ENCODE data around the gene SNTG2.
"Not testable (repeated sequence)": the region's sequence is repeated elsewhere in the genome, so short reads cannot be mapped to it uniquely, and the experiment has no call there.

SNTG2 gene

DNA sequence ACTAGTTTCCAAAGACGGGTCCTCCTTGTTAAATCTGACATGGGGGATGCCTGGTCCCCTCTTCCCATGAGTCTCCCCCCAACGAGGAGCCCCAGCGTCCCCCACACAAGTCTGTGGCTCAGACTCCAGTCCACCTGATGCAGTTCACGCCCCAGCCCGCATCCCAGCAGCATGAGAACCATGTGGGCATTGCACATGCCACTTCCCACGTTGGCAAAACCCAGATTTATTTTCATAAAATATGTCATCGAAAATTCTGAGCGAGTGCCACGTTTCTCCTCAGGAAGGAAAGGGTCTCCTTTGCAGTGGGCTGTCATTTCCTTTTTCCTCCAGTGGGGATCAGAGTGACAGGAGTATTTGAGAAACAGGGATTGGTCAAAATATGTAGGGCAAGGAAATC is 417.0 kb downstream of the SNTG2 start:
- no peak for FAIRE-seq
- no peak for DNase-seq (ENCODE audit: low spot score)

DNA sequence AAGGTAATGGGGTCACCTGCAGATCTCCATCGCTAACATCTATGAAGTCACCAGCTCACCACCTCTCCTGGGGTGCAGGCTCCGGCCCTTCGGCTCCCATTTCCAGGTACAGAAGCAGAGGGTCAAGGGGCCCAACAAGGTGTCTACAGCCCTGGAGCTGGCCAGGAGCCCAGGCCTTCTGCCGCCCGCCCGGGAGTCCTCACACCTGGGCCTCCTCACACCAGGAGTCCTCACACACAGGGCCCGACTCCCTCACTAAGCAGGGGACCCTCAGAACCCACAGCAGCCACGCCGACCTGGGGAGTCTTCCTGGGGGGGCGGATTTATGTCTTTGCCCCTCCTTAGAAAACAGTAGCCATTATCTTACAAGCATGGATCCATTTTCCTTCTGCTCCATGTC is 419.3 kb downstream of the SNTG2 start:
- DNase-seq (ENCODE audit: low spot score) (no peak), FAIRE-seq (no peak)

- DNase-seq (ENCODE audit: low spot score) (no peak), FAIRE-seq (no peak)
Observed at GRCh38 chr2:1370461-1370860, 419.8 kb downstream of the SNTG2 start.

- FAIRE-seq (no peak), DNase-seq (ENCODE audit: low spot score) (no peak)
Observed at GRCh38 chr2:1371082-1371481, 420.4 kb downstream of the SNTG2 start.

GRCh38 chr2:1373830-1374229 is 423.2 kb downstream of the SNTG2 start:
- FAIRE-seq (no peak), DNase-seq (ENCODE audit: low spot score) (no peak)

DNA sequence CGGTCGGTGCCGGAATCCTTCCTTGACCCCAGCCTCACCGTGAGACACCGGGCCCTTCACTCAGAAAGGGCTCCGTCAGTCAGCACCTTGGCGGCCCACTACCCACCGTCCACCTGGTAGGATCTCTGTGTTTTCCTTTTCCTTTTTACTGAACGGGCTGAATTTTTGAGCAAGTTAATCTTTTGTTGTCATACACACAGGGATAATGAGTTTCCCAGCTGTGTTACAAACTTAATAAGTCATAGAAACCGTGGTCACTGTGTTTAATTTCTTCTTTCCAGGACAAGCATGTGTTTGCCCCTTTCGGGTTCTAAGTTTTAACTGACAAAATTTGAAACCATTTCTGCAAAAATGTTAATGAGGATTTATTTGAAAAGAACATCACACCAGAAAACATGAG is 423.6 kb downstream of the SNTG2 start:
- no peak for FAIRE-seq

GRCh38 chr2:1375794-1376193 is 425.1 kb downstream of the SNTG2 start:
- no peak for DNase-seq (ENCODE audit: low spot score)
- FAIRE-seq = no peak

More for the DNA sequence above, 423.6 kb downstream of the SNTG2 start:
- no peak for DNase-seq (ENCODE audit: low spot score)

DNA sequence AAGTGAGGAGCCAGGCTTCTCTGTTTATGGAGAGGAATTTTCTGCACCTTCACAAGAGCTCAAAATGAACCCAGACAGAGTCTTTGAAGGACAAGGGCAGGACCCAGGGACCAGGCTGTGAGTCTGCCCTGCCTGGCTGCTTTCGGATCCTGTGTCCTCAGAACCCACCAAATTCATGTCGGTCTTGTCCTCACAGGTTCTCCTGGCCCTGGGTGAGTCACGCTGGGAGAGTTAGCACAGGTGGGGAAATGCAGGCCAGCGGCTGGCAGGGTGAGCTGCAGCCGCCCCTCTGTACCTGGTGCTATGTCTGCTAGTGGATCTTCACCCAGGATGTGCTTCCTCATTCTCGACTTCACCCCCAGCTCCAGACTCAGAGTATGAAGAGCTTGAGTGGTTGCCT is 426.8 kb downstream of the SNTG2 start:
- no peak for FAIRE-seq

DNA sequence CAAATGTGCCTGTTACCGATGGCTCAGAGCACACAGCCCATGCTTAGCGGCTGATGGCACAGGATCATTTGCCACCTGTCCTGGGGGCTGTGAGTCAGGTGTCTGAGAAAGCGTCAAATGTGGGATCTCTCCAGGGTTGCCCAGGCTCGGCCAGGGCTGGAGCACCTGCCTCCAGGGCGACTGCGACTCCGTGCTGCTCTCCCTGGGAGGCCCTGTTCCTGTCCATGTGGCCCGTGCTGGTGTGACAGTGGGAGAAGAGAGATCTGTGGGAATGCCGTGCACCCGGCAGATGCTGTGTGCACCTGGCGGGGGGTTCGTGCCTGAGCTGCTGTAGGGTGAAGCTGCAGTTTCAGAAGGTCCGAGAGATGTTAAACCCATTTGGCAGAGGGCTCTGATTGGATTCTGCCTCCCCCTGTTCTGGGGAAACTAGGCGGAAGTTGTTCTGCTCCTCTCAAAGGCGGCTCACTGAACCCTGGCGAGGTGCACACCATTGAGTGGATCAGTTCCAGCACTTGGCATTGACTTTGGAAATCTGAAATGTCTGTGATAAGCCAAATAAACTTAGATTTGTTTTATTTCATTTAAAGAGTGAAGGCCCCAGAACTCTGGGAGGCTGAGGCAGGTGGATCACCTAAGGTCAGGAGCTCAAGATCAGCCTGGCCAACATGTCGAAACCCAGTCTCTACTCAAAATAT is 428.0 kb downstream of the SNTG2 start:
- no peak for FAIRE-seq
- no peak for DNase-seq (ENCODE audit: low spot score)

More for the DNA sequence above, 426.8 kb downstream of the SNTG2 start:
- no peak for DNase-seq (ENCODE audit: low spot score)

DNA sequence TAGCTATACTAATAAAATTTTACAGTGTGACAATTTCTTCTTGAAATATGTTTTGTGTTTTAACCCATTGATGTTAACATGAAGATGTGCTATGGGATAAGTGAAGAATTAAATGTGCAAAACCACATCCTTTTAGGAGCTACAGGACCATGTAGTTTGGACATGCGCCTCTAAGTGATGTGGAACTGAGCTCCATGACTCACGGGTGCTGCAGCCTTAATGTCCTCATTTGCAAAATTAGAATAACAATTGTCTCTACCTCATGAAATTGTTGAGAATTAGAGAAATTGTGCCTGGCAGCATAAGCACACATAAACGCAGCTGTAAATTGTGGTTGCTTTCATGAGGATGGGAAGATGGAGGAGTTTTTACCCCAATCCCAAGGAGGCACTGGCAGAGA is 431.0 kb downstream of the SNTG2 start:
- no peak for FAIRE-seq
- DNase-seq (ENCODE audit: low spot score) = no peak

DNA sequence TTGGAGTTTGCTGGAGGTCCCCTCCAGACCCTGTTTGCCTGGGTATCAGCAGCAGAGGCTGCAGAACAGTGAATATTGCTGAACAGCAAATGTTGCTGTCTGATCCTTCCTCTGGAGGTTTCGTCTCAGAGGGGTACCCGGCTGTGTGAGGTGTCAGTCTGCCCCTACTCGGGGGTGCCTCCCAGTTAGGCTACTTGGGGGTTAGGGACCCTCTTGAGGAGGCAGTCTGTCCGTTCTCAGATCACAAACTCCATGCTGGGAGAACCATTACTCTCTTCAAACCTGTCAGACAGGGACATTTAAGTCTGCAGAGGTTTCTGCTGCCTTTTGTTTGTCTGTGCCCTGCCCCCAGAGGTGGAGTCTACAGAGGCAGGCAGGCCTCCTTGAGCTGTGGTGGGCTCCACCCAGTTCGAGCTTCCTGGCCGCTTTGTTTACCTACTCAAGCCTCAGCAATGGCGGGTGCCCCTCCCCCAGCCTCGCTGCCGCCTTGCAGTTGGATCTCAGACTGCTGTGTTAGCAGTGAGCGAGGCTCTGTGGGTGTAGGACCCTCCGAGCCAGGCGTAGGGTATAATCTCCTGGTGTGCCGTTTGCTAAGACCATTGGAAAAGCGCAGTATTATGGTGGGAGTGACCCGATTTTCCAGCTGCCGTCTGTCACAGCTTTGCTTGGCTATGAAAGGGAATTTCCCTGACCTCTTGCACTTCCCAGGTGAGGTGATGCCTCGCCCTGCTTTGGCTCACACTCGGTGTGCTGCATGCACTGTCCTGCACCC is 437.5 kb downstream of the SNTG2 start:
- FAIRE-seq; DNase-seq (ENCODE audit: low spot score): not testable (repeated sequence)

GRCh38 chr2:1390118-1390517 is 439.5 kb downstream of the SNTG2 start:
- DNase-seq (ENCODE audit: low spot score); FAIRE-seq: not testable (repeated sequence)

- DNase-seq (ENCODE audit: low spot score) (no peak), FAIRE-seq (no peak)
Observed at GRCh38 chr2:1393321-1393720, 442.7 kb downstream of the SNTG2 start.

DNA sequence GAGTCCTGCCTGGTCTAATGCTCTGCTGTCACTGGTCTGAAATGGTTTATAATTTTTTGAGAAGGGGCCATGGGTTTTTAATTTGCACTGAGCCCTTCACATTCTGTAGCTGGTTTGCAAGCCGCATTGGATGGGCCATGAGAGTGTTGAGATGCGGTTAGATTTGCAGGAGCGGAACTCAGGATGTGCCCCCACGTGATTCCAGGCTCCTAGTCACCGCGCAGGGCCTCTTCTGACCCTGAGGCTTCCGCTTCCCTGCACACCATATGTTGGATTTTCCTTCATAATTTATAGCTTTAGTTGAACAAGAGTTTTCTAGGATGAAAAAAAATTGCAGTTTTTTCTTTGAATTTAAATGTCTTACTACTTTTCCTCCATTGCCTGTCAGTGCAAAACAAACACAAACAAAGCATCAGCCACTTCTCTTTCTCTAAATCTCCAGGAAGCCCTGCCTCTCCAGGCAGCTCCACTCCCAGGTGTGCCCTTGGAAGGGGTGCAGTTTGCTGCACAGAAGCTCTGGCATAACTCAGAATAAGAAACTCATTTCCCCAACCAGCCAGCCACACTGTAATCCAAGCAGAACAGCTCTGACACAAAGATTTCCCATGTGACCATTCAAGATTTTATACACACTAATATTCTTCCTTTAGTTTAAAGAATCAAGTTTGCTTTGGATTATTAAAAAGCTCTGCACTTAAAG is 444.2 kb downstream of the SNTG2 start:
- no peak for FAIRE-seq
- DNase-seq (ENCODE audit: low spot score) = no peak

GRCh38 chr2:1397350-1397749 is 446.7 kb downstream of the SNTG2 start:
- DNase-seq (ENCODE audit: low spot score) = no peak
- no peak for FAIRE-seq

DNA sequence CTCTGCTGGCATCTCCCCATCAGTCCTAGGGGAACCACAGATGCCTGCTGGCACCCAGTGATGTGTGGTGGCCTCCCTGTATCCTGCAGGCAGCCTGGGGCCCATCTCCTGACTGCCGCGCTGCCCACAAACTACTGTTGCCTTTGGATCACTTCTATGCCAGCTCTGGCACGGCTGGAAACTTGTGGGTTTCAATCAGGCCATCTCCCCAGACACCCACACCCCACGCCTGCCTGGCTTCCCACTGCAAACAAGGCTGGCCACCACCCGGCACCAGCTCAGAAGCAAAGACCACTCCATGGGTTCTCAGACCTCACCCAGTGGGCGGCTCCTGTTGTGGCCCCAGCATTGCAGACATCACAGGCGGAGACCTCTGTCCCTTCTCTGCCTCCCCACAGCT is 447.5 kb downstream of the SNTG2 start:
- no peak for FAIRE-seq
- no peak for DNase-seq (ENCODE audit: low spot score)

- FAIRE-seq = no peak
- no peak for DNase-seq (ENCODE audit: low spot score)
Observed at GRCh38 chr2:1400943-1401735, 450.5 kb downstream of the SNTG2 start.

DNA sequence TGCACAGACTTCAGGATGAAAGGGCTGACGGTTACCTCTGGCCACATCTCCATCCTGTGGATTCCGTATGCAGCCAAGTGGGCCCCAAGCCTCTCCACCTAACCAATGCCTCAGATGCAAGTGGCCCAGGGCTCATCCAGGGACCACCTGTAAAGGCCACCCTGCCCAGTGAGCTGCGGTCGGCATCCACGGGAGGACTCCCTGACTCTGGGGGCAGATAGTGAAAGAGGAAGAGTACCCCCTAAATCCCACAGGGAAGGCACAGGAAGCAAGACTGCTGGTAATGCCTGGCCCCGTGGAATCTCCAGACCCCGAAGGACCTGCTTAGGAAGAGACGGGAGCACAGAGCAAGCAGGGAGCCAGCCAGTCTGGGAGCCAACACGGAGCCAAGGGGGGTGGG is 451.4 kb downstream of the SNTG2 start:
- DNase-seq (ENCODE audit: low spot score) (no peak), FAIRE-seq (no peak)

GRCh38 chr2:1403565-1403964 is 452.9 kb downstream of the SNTG2 start:
- DNase-seq (ENCODE audit: low spot score) = no peak
- no peak for FAIRE-seq

- no peak for FAIRE-seq
- no peak for DNase-seq (ENCODE audit: low spot score)
Observed at GRCh38 chr2:1405124-1405523, 454.5 kb downstream of the SNTG2 start.

DNA sequence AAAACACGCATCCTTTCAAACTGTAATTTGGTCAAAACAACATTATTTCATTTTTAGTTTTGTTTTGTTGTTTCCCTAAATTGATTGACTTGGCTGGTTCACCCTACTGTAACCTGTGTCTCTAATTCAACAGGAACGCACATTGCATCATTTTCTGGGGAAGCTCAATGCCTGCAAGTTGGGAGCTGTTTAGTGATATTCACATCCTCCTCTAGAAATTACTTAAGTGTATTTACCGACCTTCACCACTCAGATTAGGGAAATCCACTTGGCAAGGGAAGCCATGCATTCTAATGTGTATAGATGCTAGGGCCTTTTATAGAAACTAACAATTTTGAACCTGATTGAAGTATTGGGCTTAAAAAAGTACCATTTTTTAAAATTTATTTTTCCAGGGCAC is 455.3 kb downstream of the SNTG2 start:
- FAIRE-seq (no peak), DNase-seq (ENCODE audit: low spot score) (no peak)

DNA sequence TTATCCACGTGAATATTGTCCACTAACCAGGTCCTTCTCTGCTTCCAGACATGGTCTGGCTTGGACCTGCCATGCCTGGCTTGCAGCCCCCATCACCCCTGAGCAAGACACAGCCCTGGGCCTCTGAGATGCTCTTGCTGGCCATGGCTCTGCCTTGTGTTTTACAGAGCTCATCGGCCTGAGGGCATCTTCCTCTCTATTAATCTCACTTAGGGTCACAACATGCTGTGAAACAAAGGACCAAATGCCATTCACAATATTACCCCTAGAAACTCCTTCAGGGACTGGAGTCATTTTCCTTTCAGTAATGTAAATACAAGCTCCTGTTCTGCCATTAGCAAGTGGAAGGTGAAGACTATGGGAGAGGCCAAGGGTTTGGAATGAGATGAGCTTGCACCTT is 455.8 kb downstream of the SNTG2 start:
- FAIRE-seq = no peak
- no peak for DNase-seq (ENCODE audit: low spot score)

Measured in RCC 7860 (cell line).